CD4-positive, alpha-beta T cell treated with Interleukin-17A for 1 hour (primary cell): ENCODE data around the gene FAM151B.
"Not testable (repeated sequence)": the region's sequence is repeated elsewhere in the genome, so short reads cannot be mapped to it uniquely, and the experiment has no call there.

Experiments
- DNase-seq: peaks from one replicate; pipeline ENCODE4 v3.0.0-alpha.2; 2020

The FAM151B gene

GRCh38 chr5:80504833-80505232 lies 16.9 kb downstream of the FAM151B start:
- DNase-seq: no peak

- DNase-seq: no peak
Measured at GRCh38 chr5:80507663-80508062, 19.8 kb downstream of the FAM151B start.

- DNase-seq: no peak
Measured at GRCh38 chr5:80508844-80509243, 20.9 kb downstream of the FAM151B start.

GRCh38 chr5:80509362-80509761 lies 21.5 kb downstream of the FAM151B start:
- DNase-seq: no peak

DNA sequence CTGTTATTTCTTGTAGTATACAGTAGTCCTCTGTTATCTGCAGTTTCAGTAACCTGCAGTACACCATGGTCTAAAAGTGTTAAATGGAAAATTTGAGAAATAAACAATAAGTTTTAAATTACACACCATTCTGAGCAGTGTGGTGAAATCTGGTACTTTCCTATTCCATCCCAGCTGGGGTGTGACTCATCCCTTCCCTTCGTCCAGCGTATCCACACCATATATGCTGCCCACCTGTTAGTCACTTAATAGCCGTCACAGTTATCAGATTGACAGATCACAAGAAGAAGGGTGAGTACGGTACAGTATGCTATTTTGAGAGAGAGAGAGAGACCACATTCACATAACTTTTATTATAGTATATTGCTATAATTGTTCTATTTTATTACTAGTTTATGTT lies 28.9 kb downstream of the FAM151B start:
- DNase-seq: no peak

GRCh38 chr5:80540691-80541090 lies 52.8 kb downstream of the FAM151B start:
- no peak for DNase-seq

GRCh38 chr5:80541392-80541791 lies 53.5 kb downstream of the FAM151B start:
- DNase-seq: no peak

DNA sequence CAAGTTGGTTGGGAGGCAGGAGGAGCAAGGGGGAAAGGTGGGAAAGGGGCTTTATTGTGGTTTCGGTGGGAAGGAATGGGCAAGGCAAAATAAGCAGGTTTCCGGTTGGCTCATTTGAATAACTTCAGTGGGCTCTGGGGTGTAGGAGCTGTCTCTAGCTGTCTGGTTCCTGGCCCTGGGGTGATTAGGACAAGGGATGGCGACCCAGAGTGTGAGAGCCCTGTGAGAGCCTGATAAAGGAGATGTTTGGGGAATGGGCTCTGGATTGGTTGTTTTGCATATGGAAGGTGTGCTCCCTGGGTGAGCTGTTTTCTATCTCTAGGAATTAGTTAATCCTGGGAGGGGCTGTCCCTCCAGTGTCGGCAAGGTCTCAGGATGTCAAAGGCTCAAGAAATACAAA lies 66.7 kb downstream of the FAM151B start:
- no peak for DNase-seq

GRCh38 chr5:80555099-80555498 lies 67.2 kb downstream of the FAM151B start:
- DNase-seq: no peak

GRCh38 chr5:80559244-80559643 lies 71.3 kb downstream of the FAM151B start:
- DNase-seq: no peak

DNA sequence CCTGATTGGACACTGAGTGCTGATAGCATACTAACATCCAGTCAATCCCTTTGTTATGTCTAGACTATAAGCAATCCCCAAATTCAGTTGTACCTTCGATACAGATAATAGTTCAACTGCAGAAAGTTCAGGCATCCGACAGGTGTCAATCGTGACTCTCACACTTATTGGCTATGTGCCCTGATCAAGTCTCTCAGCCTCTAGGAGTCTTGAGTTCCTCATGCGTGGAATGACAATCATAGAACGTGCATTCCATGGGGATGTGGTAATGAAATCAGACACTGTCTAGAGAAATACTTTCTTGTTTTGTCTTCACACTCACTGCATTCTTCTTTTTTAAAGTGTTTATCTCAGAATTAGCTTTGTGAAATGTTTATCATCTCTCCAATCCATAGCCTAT lies 77.4 kb downstream of the FAM151B start:
- DNase-seq: no peak

DNA sequence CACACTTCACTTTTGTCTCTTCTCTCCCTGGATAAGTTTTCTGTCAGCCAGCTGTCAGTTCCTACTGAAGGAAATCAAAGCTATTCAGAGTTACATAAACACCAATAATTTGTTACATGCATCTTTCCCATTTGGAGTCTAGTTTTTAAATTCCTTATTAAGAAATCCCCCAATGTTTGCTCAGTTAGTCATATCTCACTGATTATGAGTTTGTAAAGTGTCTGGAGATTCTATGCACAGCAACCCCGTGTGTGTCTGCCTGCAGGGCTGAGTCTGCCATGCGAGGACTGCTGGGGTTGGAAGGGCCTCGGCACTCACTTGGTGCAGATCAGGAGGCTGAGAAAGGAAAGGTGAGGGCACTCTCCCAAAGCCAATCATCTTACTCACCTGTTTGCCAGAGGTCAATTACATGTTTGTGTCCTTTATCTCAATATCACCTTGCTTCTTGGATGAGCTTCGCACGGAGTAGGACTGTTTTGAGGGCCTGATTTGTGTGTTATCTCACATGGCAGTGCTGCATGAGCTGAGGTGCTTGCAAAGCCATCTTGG lies 78.9 kb downstream of the FAM151B start:
- no peak for DNase-seq

- DNase-seq: no peak
Measured at GRCh38 chr5:80568251-80568650, 80.4 kb downstream of the FAM151B start.

DNA sequence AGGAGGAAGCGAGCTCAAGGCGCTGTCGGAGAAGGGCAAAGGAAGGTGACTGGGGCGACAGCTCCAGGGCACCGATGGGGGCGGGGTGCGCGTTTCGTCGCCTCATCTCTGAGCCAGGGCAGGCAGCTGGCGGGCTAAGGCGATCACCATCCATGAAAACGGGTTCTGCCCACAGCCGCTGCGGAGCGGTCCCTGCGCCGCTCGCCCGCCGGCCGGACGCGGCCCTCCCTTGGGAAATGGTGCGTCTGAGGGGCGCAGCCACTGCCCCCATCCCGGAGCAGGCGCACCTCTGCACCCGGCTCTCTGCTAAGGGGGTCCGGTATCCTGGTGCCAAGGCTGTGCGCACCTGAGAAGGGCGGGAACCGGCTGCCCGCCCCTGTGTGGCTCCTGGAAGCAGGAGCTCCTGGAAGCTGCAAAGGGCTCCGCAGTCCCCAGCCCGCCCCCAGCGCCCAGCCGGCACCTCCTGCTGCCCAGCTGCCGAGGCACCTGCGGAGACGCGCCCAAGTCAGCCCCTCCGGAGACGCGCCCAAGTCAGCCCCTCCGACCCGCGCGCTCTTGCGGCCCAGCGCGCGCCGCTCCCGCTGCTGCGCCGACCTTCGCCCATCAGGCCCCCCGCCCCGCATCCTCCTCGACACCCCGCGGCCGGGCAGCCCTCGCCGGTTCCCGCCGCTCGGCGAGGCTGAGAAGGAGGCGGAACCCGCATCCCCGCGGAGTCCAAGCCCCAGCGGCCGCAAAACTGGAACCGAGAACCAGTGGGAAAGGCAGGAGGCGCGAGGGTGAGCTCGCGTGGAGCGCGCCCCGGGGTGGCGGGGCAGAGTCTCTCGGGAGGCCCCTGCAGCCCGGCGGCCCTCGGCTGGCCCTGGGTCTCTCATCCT lies 81.4 kb downstream of the FAM151B start:
- no peak for DNase-seq

GRCh38 chr5:80569961-80570786 lies 82.3 kb downstream of the FAM151B start, which contains the start of gene ANKRD34B:
ANKRD34B (minus strand) TSS chr5:80570280; CDS start chr5:80560019, 10,261 bp downstream.
- no peak for DNase-seq

- DNase-seq: no peak
Measured at GRCh38 chr5:80573062-80573461, 85.2 kb downstream of the FAM151B start.

- DNase-seq: no peak
Measured at GRCh38 chr5:80576383-80576782, 88.5 kb downstream of the FAM151B start.

GRCh38 chr5:80577707-80578106 lies 89.8 kb downstream of the FAM151B start:
- DNase-seq: no peak

DNA sequence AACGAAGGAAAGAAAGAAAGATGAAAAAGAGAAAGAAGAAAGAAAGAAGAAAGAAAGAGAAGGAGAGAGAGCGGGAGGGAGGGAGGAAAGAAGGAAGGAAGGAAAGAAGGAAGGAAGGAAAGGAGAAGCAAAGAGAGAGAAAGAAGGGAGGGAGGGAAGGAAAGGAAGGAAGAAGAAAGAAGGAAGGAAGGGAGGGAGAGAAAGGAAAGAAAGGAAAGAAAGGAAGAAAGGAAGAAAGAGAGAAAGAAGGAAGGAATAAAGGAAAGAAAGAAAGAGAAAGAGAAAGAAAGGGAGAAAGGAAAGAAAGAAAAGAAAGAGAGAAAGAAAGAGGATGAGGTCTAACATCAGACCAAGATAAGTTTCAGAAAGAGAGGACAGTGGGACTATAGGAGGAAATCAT lies 91.2 kb downstream of the FAM151B start:
- no peak for DNase-seq

DNA sequence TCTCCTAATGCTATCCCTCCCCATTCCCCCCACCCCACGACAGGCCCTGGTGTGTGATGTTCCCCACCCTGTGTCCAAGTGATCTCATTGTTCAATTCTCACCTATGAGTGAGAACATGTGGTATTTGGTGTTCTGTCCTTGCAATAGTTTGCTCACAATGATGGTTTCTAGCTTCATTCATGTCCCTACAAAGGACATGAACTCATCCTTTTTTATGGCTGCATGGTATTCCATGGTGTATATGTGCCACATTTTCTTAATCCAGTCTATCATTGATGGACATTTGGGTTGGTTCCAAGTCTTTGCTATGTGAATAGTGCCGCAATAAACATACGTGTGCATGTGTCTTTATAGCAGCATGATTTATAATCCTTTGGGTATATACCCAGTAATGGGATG lies 92.4 kb downstream of the FAM151B start:
- not testable (repeated sequence) for DNase-seq

DNA sequence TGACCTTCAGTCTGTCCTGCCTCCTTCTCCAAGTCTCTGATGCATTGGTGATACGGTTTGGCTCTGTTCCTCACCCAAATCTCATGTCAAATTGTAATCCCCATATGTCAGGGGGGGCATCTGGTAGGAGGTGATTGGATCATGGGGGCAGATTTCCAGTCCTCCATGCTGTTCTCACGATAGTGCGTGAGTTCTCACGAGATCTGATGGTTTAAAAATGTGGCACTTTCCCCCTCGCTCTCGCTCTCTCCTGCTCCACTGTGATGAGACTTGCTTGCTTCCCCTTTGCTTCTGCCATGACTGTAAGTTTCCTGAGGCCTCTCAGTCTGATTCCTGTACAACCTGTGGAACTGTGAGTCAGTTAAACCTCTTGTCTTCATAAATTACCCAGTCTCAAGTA lies 96.9 kb downstream of the FAM151B start:
- no peak for DNase-seq

GRCh38 chr5:80588858-80589540 lies 101.1 kb downstream of the FAM151B start:
- DNase-seq: no peak

- DNase-seq: no peak
Measured at GRCh38 chr5:80590766-80591165, 102.9 kb downstream of the FAM151B start.
